ENCODE measurements around the gene PPIB.

The PPIB gene

GRCh38 chr15:64193971-64194370 is 31.1 kb upstream of the PPIB start:
- DNase-seq (ENCODE audit: low read depth), result no peak
- no peak for TF ChIP-seq CTCF (IDR thresholded peaks at IDR 0.05; ENCODE audit: low read depth, low read length, missing control alignments)
- no peak overlapping the region for H3K4me3 ChIP-seq (ENCODE audit: low read depth, low read length)

- DNase-seq (ENCODE audit: low read depth), result no peak
- H3K4me3 ChIP-seq (ENCODE audit: low read depth, low read length), result no peak overlapping the region
- TF ChIP-seq CTCF (IDR thresholded peaks at IDR 0.05; ENCODE audit: low read depth, low read length, missing control alignments), result no peak
These were observed 29.4 kb upstream of the PPIB start for GRCh38 chr15:64191971-64192830.

GRCh38 chr15:64187396-64188191 is 24.8 kb upstream of the PPIB start:
- no peak overlapping the region for H3K4me3 ChIP-seq (ENCODE audit: low read depth, low read length)
- DNase-seq (ENCODE audit: low read depth), result no peak
- TF ChIP-seq CTCF (IDR thresholded peaks at IDR 0.05; ENCODE audit: low read depth, low read length, missing control alignments), result no peak

- DNase-seq (ENCODE audit: low read depth), result no peak
- no peak overlapping the region for H3K4me3 ChIP-seq (ENCODE audit: low read depth, low read length)
- TF ChIP-seq CTCF (IDR thresholded peaks at IDR 0.05; ENCODE audit: low read depth, low read length, missing control alignments), result no peak
These were observed 22.5 kb upstream of the PPIB start for GRCh38 chr15:64185146-64185911.

GRCh38 chr15:64182859-64183370 is 20.1 kb upstream of the PPIB start:
- no peak overlapping the region for H3K4me3 ChIP-seq (ENCODE audit: low read depth, low read length)
- DNase-seq (ENCODE audit: low read depth), result no peak

More at GRCh38 chr15:64182859-64183370, 20.1 kb upstream of the PPIB start:
- no peak for TF ChIP-seq CTCF (IDR thresholded peaks at IDR 0.05; ENCODE audit: low read depth, low read length, missing control alignments)
